Measurements from ENCODE around the gene PALM.
A peak's percentile ranks its signal among the peaks of the same experiment; 100 is the strongest.

DNA sequence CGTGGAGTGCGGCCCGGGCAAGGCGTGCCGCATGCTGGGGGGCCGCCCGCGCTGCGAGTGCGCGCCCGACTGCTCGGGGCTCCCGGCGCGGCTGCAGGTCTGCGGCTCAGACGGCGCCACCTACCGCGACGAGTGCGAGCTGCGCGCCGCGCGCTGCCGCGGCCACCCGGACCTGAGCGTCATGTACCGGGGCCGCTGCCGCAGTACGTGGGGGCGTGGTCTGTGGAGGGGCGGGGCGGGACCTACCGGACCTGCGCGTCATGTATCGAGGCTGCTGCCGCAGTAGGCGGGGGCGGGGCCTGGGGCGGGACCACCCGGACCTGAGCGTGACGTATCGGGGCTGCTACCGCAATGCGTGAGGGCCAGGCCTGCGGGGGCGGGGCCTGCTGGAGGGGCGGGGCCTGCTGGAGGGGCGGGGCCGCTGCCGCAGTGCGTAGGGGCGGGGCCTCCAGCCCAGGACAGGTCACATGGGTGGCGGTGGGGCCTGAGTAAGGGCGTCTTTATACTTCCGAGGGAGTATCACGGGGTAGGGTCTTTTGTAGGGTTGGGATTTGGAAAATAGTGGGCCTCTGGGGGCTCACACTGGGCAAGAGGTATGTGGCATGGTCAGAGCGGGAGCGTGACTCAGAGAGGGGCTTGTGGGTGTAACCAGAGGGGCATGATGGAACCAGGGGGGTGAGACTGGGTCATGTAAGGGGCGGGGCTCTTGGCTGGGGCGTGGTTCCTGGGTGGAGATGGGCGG lies 28.3 kb upstream of the PALM start:
- TF ChIP-seq, protein P1, sequence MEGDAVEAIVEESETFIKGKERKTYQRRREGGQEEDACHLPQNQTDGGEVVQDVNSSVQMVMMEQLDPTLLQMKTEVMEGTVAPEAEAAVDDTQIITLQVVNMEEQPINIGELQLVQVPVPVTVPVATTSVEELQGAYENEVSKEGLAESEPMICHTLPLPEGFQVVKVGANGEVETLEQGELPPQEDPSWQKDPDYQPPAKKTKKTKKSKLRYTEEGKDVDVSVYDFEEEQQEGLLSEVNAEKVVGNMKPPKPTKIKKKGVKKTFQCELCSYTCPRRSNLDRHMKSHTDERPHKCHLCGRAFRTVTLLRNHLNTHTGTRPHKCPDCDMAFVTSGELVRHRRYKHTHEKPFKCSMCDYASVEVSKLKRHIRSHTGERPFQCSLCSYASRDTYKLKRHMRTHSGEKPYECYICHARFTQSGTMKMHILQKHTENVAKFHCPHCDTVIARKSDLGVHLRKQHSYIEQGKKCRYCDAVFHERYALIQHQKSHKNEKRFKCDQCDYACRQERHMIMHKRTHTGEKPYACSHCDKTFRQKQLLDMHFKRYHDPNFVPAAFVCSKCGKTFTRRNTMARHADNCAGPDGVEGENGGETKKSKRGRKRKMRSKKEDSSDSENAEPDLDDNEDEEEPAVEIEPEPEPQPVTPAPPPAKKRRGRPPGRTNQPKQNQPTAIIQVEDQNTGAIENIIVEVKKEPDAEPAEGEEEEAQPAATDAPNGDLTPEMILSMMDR (conservative IDR thresholded peaks at IDR 0.05; ENCODE audit: low read depth, low read length), result peak; percentile 30; the same call in 1 of the 2 replicates
- TF ChIP-seq EZH2 (IDR thresholded peaks at IDR 0.05; ENCODE audit: low read length, unreplicated experiment), result no peak
- TF ChIP-seq EZH2phosphoT487 (IDR thresholded peaks at IDR 0.05; ENCODE audit: borderline replicate concordance, low read length), result peak; percentile 56; the same call in 1 of the 2 replicates

Measured in PC-3 (cell line).